ENCODE measurements around the gene CLP1.

- no peak for TF ChIP-seq EZH2 (IDR thresholded peaks at IDR 0.05; ENCODE audit: insufficient read depth, poor library complexity, severe bottlenecking)
- no peak for TF ChIP-seq EZH2phosphoT487 (IDR thresholded peaks at IDR 0.05; ENCODE audit: insufficient read depth, low read depth)
Measured at GRCh38 chr11:57653163-57653562, 4.4 kb upstream of the CLP1 start.
